ENCODE measurements around the gene USP21.
A peak's percentile ranks its signal among the peaks of the same experiment; 100 is the strongest.

Gene USP21

GRCh38 chr1:161171696-161172095 lies 12.4 kb downstream of the USP21 start:
- DNase-seq, result no peak

DNA sequence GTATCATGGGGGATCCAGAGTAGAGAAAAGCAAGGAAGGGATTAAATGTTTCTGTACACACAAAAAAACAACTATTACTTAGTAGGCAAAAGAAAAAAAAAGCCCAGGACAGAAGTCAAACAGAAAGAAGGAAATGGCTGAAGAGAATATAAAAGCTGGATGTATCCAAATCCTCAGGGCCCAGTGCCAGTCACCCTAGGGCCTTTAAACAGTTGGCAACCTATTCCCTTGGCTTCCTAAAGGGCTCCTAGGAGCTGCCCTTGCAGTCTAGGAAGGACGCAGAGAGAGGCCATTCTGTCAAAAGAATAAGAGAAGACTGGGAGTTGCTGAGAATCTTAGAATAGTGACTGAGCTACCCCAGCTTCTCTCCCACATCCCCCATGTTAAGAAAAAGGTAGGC lies 13.0 kb downstream of the USP21 start:
- DNase-seq, result no peak

- DNase-seq, result no peak
Measured at GRCh38 chr1:161172776-161173376, 13.6 kb downstream of the USP21 start.

DNA sequence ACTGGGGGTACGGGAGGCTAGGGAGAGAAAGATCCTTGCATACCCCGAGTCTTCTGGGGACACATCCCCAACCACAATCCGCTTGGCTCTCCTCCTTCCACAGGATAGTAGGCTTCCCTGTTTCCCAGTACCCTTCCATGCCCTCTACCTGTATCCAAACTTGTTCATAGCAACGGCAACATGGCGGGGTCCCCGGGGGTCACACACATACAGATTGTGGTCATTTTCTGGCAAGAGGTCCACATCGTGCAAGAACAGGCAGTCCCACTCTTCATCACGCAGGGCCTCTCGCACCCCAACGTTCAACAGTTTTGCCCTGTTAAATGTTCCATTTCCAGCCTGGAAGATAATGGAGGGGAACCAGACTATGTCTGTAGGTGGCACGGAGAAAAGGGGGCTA lies 14.4 kb downstream of the USP21 start:
- no peak for DNase-seq

GRCh38 chr1:161174911-161175310 lies 15.6 kb downstream of the USP21 start:
- no peak for DNase-seq

- no peak for DNase-seq
Measured at GRCh38 chr1:161175771-161176453, 16.6 kb downstream of the USP21 start.

DNA sequence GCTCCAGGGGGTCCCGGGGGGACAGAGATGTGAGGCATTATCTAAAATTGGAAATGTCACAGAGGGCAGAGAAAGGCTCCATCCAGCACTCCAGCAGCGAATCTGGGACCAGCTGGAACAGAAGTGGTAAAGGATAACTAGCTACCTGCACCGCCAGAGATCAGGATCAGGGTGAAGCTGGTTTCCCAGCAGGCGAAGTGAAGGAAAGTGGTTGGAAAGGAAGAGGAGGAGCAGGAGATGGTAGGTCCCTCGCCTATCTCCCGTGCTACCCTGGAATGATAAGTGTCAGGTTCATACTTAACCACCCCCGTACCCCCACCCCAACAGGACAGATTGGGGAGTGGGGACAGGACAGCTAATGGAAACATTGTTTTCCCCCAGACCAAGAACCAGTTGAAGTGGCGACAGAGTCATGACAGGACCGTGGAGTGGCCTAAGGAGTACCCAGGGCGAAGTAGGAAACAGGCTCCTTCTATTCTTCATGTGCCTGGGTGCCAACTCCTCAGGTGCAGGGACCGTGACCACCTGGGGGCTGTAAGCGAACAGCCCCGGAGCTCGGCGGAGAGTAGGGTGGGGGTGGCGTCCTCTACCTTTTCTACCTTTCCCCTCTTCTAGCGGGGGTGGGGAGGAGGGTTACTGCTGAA lies 17.3 kb downstream of the USP21 start:
- no peak for DNase-seq

DNA sequence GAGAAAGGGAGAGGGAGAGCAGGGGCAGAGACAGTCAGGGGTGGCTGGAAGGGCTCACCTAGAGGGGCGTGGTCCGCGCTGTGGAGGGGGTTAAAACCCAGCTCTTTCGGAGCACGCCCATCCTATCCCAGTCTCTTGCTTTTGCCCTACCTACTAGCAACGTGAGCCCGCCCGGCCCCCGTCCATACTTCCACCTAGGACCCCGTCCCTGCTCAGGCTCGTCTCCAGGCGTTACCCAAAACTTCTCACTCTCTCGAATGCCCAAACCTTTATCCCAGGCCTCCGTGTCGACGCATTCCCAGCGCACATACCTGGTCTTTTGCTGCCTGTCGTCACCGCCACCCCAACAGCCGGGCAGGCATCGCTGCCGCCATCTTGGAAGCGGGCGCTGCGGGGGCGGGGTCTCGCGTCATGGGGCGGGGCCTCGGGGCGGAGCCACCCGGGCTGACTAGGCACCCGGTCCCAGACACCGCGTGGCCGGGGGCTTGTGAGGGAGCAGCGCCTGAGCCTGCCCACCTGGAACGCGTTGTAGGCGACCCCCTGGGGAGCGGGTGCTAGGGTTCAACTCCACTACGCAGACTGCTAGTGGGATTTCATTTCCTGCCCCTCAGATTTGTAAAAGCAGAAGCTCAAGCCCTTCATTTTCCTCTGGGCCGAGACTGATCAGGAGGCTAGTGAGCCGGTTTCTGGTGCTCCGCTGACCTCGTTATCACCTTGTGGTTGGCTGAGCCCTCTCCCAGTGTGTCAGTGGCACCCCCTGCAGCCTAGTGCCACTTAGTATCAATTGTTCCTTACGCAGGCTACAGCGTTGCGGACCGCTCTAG lies 18.0 kb downstream of the USP21 start, which contains the start of gene B4GALT3:
Gene B4GALT3 (minus strand): TSS at position 396 of the 824 bp plus-strand sequence. CDS start 1,447 bp downstream, outside the sequence.
- DNase-seq, result peak; percentile 94

- DNase-seq, result no peak
Measured at GRCh38 chr1:161177936-161178244, 18.6 kb downstream of the USP21 start.

DNA sequence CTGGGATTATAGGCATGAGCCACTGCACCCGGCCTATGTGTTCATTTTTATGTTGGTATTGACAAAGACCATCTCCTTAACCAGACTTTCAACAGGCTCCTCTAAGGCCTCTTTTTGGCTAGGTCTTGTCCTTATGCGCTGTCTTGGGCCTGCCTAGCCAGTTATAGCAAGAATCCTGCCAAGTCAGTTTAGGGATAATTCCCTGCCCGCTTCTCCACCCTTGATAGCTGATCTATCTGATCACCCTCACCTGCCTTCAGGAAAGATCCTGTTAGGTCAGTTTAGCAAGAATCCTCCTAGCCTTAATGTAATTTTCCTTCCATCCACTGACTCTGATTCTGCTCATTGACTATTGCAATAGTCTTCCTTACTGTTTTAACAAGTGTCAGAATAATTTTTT lies 20.4 kb downstream of the USP21 start:
- DNase-seq, result no peak

GRCh38 chr1:161180639-161181038 lies 21.3 kb downstream of the USP21 start:
- no peak for DNase-seq

DNA sequence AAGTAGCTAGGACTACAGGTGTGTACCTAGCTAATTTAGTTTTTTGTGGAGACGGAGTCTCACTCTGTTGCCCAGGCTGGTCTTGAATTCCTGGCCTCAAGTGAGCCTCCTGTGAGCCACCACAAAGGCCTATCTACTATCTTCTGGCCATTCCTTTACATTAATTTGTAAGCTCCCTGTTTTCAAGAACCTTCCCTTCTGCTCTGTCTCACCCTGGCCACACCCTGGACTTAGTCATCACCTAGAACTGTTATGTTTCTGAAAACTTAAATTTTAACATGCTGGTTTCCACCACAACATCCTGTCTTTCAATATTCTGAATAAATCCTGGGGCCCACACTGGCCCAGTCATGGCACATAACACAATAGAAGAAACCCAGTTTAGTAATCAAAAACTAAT lies 22.9 kb downstream of the USP21 start:
- peak; percentile 89 for DNase-seq

DNA sequence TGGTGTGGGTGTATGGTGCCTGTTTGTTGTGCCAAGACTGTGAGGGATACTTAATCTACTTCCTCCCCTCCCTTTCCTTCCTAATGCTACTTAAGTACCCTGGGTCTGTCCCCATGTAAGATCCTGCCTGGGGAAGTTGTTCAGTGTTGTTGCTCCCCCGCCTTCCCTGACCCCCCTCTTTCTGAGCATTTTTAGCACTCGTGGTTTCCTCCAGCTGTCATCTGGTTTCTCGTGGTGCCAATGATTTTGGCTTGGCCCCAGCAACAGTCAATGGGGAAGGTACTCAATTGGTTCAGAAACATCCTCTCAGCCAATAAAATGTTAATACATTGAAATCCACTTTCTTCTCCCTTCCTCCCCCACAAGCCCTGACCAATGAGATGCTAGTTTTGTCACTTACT lies 26.0 kb downstream of the USP21 start:
- DNase-seq, result peak; percentile 88

DNA sequence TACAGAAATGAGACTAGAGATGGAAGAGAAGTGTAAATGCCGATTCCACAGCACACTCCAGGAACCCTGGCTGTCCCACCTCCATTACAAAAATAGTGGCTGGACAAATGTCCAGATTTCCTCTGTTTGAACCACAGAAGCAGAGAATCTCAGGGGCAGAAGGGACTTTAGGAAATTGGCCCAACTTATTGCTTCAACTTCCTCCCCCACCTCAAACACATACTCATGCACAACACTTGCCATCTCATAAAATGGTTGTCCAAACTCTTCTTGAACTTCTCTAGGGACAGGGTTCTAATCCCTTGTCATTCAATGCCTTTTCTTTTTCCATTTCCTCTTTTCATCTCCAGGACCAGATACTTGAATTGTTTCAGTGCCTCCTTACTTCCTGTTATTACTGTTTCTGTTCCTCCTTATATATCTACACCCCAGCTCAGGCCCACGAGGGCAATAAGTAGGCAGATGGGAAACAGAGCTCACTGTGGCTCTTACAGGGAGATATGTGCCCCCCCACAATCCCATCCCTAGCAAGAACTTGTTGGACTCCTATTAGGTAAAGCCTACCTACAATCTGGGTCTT lies 26.5 kb downstream of the USP21 start:
- DNase-seq, result no peak

DNA sequence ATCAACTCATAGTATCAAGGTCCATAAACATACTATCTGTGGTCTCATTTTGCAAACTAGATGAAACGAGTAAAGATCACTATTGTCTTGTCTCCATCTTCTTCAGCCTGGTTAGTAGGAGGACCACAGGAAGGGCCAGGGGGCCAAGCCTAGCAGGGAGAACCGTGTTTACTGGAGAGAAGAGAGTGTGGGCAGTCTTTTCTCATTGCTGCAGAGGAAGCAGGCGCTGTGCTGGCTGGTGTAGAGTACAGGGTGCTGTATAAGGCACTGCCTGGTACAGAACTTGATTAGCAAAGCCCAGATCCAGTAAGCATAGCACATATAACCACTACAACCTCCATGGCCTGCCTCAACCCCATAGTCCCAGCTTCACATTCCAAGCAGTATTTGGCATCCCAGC lies 28.0 kb downstream of the USP21 start:
- no peak for DNase-seq

GRCh38 chr1:161188381-161188780 lies 29.1 kb downstream of the USP21 start:
- DNase-seq, result no peak

GRCh38 chr1:161189036-161189435 lies 29.7 kb downstream of the USP21 start:
- DNase-seq, result no peak

DNA sequence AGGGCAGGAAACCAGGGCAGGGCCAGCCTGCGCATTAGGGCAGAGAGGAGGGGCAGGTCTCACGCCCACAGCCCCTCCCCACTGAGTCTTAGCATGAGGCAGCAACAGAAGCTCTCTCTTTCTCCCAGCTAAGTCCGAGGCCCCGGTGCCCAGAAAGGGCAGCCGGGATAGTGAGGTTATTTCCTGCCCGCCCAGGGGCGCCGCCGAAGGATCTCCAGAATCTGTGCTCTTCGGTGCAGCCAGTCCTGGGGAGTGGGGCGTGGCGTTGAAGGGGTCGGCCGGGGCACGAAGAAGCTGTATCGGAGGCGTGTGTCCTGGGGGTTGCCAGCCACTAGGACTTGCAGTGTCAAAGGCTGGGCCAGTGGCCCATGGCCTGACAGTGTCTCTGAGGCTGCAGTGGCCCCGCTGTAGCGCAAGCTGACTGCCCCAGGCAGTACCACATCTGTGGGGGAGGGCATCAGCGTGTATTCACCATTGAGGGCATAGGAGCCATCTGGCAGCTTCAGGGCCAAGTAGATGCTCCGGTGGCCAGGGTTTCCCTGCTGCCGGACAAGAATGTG lies 31.7 kb downstream of the USP21 start:
- no peak for DNase-seq

- no peak for DNase-seq
Measured at GRCh38 chr1:161191971-161192370, 32.7 kb downstream of the USP21 start.

- peak; percentile 80 for DNase-seq
Measured at GRCh38 chr1:161192476-161193465, 33.5 kb downstream of the USP21 start.

GRCh38 chr1:161193561-161194235 lies 34.4 kb downstream of the USP21 start:
- DNase-seq, result no peak
